HL-60 (cell line): ENCODE measurements around the gene TBC1D16.

Experiments used
- CTCF ChIP-seq: IDR thresholded peaks from one replicate; pipeline ENCODE4 v1.5.1; 2011; ENCODE audit warnings: low read length, control low read depth, inconsistent platforms; ENCODE audit not compliant: insufficient read depth
- GABPA ChIP-seq: IDR thresholded peaks from 2 replicates; pipeline ENCODE4 v1.6.1; 2012; ENCODE audit warnings: low read depth
- REST ChIP-seq: IDR thresholded peaks from 2 replicates; pipeline ENCODE4 v1.6.1; 2012; ENCODE audit warnings: low read depth; ENCODE audit not compliant: insufficient replicate concordance

DNA sequence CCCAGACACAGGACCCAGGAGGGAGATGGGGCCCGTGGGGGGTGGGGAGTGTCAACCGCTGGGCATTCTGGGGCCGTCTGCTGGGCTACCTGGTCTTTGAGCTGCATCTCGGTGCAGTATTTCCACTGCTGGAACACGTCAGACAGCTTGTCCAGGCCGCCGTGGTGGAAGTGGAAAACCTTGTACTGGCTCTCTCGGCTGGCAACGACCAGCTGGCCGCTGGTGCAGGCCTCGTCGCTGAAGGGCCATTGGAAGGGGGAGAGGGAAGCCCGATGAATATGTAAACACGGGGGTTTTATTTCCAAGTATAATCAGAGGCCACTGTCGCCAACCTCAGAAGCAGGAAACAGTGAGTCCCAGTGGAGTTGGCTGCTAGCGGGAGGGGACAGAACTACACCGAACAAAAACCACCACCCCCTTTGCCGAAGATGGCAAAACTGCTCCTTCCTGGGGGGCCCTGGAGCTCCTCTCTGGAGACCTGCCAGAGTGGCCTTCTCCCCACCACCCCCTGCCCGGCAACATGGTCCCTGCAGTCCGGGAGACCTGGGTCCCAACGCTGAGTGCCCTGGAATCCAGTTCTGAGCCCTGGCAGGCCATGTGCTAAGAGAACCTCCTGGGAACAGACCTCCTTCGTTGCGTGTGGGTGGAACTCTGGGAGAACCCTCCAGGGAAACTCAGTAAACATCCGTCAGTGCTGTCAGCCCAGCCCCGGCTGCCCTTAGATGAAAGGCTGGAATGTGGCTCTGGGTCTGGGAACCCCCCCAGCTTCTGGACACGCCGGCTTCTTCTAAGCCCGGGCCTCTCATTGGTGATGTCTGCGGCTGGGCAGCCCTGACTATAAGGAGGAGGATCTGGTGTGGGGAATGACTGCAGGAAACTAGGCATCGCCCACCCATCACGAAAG, 84.1 kb downstream of the TBC1D16 start:
- TF ChIP-seq CTCF (no peak), REST (no peak), GABPA (no peak)
